HAP-1 (cell line): ENCODE results near the gene PRM1.
"Not testable (repeated sequence)": the region's sequence is repeated elsewhere in the genome, so short reads cannot be mapped to it uniquely, and the experiment has no call there.

Source experiments
- DNase-seq, 2 experiments: peaks; one replicate each; pipeline ENCODE4 v3.0.0-alpha.2; 2016 to 2020; ENCODE audit warnings: low spot score in 2 of 2
- H3K27me3 ChIP-seq: fragments of 250-450 bp; sonication (Bioruptor Pico); 2 replicates; pipeline ENCODE4 v1.5.1; 2020; ENCODE audit warnings: low read depth, mild to moderate bottlenecking, moderate library complexity
- H3K36me3 ChIP-seq: fragments of 250-450 bp; sonication (Bioruptor Pico); replicated peaks from 2 replicates; pipeline ENCODE4 v1.5.1; 2020; ENCODE audit warnings: mild to moderate bottlenecking
- H3K4me1 ChIP-seq: fragments of 250-450 bp; sonication (Bioruptor Pico); 2 replicates; pipeline ENCODE4 v1.5.1; 2020; ENCODE audit warnings: mild to moderate bottlenecking
- H3K4me3 ChIP-seq: fragments of 250-450 bp; sonication (Bioruptor Pico); 2 replicates; pipeline ENCODE4 v1.5.1; 2020; ENCODE audit warnings: mild to moderate bottlenecking, moderate library complexity
- H3K9me3 ChIP-seq: fragments of 250-450 bp; sonication (Bioruptor Pico); 2 replicates; pipeline ENCODE4 v1.5.1; 2020; ENCODE audit warnings: mild to moderate bottlenecking, moderate library complexity
- in situ Hi-C: fragments of 300-500 bp; cut with MboI; formaldehyde crosslinking; loops from 3 replicates; pipeline ENCODE4 v1.14.3; 2020; ENCODE audit warnings: low sequenced_read_pairs, inconsistent platforms, mixed read lengths

The PRM1 gene

DNA sequence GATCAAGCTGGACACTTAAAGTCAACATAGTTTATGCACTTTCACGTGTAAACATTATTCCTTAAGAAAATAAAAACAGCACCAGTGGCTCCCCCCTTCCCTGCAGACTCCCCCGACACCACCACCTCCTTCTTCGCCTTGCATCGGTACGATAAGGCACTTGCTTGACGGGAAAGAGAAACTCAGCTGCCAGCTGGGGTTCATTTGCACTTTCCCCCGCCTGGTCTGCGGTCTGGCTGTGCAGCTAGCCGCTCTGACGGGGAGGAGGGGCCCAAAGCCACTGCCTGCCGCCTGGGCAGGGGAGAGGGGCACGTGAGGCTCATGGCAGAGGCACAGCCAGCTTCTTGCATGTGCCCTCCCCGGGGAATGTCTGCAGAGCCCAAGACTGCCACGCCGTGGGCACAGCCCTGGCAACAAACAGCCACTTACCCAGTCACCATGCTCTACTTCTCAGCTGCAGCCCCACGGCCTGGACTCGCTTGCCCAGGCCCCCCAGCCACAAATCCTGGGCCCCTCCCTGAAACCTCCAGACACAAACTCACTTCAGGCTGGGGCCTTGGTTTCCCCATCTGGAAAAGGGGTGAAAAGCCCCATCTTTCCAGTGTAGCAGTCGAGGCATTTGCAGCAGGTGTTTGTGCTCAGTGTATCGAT is 16.5 kb upstream of the PRM1 start:
- Histone ChIP-seq H3K9me3 (no peaks in the 10 kb centered on the region), H3K36me3 (no peaks in the 10 kb centered on the region), H3K4me1 (peaks cover 5% of the 10 kb centered on the region), H3K4me3 (no peak overlapping the region), H3K27me3 (no peaks in the 10 kb centered on the region)
- peak in 1 of 2 experiments; percentile 25 for DNase-seq
- in situ Hi-C loops: no loop called here

DNA sequence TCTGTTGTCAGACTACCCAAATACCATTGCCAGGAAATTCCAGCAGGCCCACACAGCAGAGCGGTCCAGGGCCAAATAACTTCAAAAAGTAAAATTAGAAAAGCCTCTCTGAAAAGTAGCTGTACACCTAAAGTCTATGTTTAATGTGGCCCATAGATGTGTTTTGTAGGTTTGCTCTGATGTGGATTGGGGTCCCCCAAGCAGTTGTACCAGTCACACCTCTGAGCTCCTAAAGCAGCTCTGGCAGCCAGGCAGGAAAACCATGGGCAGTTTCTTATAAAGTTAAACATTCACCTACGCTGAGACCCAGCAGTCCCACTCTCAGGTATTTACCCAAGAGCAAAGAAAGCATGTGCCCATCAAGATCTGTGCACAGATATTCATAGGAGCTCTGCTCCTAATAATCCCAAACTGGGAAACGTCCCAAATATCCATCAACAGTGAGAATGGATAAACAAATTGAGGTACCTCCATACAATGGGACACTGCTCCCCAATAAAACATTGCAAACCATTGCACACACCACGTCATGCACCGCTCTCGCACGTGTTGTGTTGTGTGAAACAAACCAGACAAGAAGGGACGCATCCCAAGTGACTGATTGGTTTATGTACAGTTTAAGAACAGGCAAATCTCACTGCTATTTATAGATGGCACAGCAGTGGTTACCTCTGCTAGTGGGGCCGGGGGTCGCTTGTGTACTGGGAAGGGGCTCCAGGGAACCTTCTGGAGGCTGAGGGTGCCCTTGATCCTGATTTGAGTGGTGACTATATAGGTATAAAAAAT is 15.8 kb upstream of the PRM1 start:
- no peak for DNase-seq
- no peaks in the 10 kb centered on the region for H3K36me3 ChIP-seq
- H3K4me1 ChIP-seq: peaks cover 5% of the 10 kb centered on the region
- in situ Hi-C loops: no loop called here
- no peak overlapping the region for H3K4me3 ChIP-seq
- H3K27me3 ChIP-seq: no peaks in the 10 kb centered on the region
- no peaks in the 10 kb centered on the region for H3K9me3 ChIP-seq

DNA sequence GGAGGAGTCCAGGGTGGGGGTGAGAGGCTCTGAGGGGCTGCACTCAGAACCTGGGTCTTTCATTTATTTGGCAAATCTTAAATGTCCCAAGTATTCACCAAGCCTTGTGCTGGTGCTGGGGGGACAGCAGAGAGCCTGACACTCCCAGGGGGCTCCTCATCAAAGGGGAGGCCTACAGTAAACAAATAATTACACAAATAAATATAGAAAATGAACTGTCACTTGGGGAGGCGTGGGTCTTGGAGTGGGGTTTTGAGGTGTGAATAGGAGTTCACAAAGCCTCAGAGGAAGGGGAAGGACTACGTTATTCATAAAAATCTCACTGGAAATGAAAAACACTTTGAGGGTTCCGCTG is 15.2 kb upstream of the PRM1 start:
- no peak for DNase-seq
- H3K27me3 ChIP-seq: no peaks in the 10 kb centered on the region
- no peaks in the 10 kb centered on the region for H3K9me3 ChIP-seq
- peaks cover 5% of the 10 kb centered on the region for H3K4me1 ChIP-seq
- in situ Hi-C loops: no loop called here
- no peaks in the 10 kb centered on the region for H3K36me3 ChIP-seq
- no peak overlapping the region for H3K4me3 ChIP-seq

DNA sequence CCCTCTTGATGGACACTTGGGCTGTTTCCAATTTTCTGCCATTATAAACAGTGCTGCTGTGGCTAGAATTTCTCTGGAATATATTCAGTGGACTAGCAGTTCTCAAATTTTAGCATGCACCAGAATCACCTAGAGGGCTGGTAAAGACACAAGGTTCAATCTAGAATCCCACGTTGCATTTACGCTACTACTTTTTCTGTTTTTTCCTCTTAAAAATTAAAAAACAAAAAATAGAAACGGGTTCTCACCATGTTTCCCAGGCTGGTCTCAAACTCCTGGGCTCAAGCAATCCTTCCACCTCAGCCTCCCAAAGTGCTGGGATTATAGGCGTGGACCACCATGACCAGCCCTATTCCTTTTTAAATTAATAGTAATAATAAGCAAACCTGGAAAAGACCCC is 14.5 kb upstream of the PRM1 start:
- no peak for DNase-seq
- in situ Hi-C loops: no loop called here
- peaks cover 5% of the 10 kb centered on the region for H3K4me1 ChIP-seq
- no peak overlapping the region for H3K4me3 ChIP-seq
- H3K27me3 ChIP-seq: no peaks in the 10 kb centered on the region
- H3K9me3 ChIP-seq: no peaks in the 10 kb centered on the region
- no peaks in the 10 kb centered on the region for H3K36me3 ChIP-seq

DNA sequence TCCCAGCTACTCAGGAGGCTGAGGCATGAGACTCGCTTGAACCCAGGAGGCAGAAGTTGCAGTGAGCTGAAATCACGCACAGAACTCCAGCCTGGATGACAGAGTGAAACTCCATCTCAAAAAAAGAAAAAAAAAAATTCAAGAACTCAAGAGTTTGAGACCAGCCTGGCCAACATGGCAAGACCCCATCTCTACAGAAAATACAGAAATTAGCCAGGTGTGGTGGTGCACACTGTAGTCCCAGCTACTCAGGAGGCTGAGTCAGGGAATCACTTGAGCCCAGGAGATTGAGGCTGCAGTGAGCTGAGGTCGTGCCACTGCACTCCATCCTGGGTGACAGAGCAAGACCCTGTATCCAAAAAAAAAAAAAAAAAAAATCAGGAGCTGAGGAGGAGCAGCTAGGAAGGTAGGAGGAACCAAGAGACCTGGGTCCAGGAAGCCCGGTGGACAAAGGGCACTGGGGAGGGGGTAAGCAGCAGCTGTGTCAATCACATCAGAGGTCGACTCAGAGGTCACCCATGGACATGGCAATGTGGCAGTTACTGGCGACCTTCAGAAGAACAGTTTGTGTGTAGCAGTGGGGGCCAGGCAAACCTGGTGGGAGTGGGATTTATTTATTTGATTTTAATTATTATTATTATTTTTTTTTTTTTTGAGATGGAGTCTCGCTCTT is 11.1 kb upstream of the PRM1 start:
- Histone ChIP-seq H3K9me3 (no peaks in the 10 kb centered on the region), H3K4me1 (no peaks in the 10 kb centered on the region), H3K27me3 (no peaks in the 10 kb centered on the region), H3K4me3 (no peak overlapping the region), H3K36me3 (no peaks in the 10 kb centered on the region)
- in situ Hi-C loops: no loop called here
- no peak for DNase-seq

DNA sequence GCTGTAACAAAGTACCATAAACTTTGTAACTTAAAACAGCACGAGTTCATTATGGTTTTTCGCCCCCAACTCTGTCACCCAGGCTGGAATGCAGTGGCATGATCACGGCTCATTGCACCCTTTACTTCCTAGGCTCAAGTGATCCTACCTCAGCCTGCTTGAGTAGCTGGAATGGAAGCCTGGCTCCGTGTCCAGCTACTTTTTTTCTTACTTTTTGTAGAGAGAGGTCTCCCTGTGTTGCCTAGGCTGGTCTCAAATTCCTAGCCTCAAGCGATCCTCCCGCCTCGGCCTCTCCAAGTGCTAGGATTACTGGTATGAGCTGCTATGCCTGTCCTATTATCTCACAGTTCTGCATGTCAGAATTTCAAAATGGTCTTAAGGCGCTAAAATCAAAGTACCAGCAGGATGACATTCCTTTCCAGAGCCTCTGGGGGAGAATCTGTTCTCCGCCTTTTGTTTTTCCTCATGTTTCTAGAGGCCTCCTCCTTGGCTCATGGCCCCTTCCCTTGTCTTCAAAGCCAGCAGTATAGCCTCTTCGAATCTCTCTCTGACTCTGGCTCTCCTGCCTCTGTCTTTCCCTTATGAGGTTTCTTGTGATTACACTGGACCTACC is 10.1 kb upstream of the PRM1 start:
- no peaks in the 10 kb centered on the region for H3K36me3 ChIP-seq
- in situ Hi-C loops: no loop called here
- no peak for DNase-seq
- no peaks in the 10 kb centered on the region for H3K9me3 ChIP-seq
- H3K4me3 ChIP-seq: no peak overlapping the region
- no peaks in the 10 kb centered on the region for H3K4me1 ChIP-seq
- H3K27me3 ChIP-seq: no peaks in the 10 kb centered on the region

DNA sequence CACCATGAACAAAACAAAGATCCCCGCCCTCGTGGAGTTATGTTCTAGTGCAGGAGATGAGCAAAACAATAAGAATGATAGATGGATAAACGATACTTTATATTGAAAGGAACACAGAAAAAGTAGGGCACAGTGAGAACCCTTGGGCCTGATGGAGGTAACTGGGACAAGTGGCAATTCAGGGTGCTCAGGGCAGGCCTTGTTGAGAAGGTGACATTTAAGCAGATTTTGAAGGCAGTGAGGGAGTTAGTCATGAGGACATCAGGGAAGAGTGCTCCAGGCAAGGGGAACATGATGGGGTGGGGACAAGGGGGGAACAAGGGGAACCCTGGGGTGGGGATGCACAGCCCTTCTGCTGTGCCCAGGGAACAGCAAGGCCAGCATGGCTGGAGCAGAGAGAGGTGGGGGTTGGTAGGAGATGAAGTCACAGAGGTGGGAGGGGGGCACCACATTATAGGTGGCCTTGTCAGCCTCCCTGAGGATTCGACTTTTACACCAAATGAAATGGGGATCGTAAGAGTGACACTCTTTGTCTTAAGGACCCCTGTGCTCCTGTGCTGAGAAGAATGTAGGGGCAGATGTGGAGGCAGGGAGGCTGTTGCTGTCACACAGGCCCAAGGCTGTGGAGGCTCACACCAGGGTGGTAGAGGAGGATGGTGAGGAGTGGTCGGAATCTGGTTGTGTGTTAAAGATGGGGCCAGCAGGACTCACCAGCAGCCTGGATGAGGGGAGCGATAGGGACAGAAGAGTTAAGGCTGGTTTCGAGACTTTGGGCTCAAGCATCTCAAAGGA is 9.2 kb upstream of the PRM1 start:
- no peaks in the 10 kb centered on the region for H3K4me1 ChIP-seq
- DNase-seq: no peak
- H3K36me3 ChIP-seq: no peaks in the 10 kb centered on the region
- in situ Hi-C loops: no loop called here
- H3K4me3 ChIP-seq: no peak overlapping the region
- H3K9me3 ChIP-seq: no peaks in the 10 kb centered on the region
- H3K27me3 ChIP-seq: peaks cover 4% of the 10 kb centered on the region; the same call in 1 of the 2 replicates

GRCh38 chr16:11289696-11290095 is 8.6 kb upstream of the PRM1 start:
- H3K9me3 ChIP-seq, H3K4me3 ChIP-seq, H3K36me3 ChIP-seq, H3K4me1 ChIP-seq, in situ Hi-C loops, DNase-seq, H3K27me3 ChIP-seq: not testable (repeated sequence)

- Histone ChIP-seq H3K27me3 (peaks cover 4% of the 10 kb centered on the region; the same call in 1 of the 2 replicates), H3K4me3 (no peak overlapping the region), H3K36me3 (no peaks in the 10 kb centered on the region), H3K4me1 (no peaks in the 10 kb centered on the region), H3K9me3 (no peaks in the 10 kb centered on the region)
- in situ Hi-C loops: no loop called here
- no peak for DNase-seq
Measured at GRCh38 chr16:11289202-11289601, 8.1 kb upstream of the PRM1 start.

- Histone ChIP-seq H3K4me3 (no peak overlapping the region), H3K27me3 (peaks cover 4% of the 10 kb centered on the region; the same call in 1 of the 2 replicates), H3K36me3 (no peaks in the 10 kb centered on the region), H3K9me3 (no peaks in the 10 kb centered on the region), H3K4me1 (no peaks in the 10 kb centered on the region)
- no peak for DNase-seq
- in situ Hi-C loops: no loop called here
Measured at GRCh38 chr16:11285842-11286241, 4.7 kb upstream of the PRM1 start.

GRCh38 chr16:11283820-11284248 is 2.7 kb upstream of the PRM1 start:
- in situ Hi-C loops: no loop called here
- Histone ChIP-seq H3K36me3 (no peaks in the 10 kb centered on the region), H3K4me3 (no peak overlapping the region), H3K9me3 (no peaks in the 10 kb centered on the region), H3K27me3 (peaks cover 4% of the 10 kb centered on the region; the same call in 1 of the 2 replicates), H3K4me1 (no peaks in the 10 kb centered on the region)
- DNase-seq: no peak

- no peak overlapping the region for H3K4me3 ChIP-seq
- no peaks in the 10 kb centered on the region for H3K4me1 ChIP-seq
- H3K9me3 ChIP-seq: no peaks in the 10 kb centered on the region
- H3K27me3 ChIP-seq: no peaks in the 10 kb centered on the region
- H3K36me3 ChIP-seq: no peaks in the 10 kb centered on the region
- DNase-seq: no peak
- in situ Hi-C loops: no loop called here
Measured at GRCh38 chr16:11278681-11279628, 2.2 kb downstream of the PRM1 start.
